GM18508 (cell line): ENCODE measurements around the gene BPIFB1.

Experiments used
- ATAC-seq: cut with Tn5 transposase; IDR thresholded peaks from one replicate; pipeline ENCODE4 v1.9.1; 2021; ENCODE audit warnings: moderate number of reproducible peaks; ENCODE audit not compliant: insufficient read depth, unreplicated experiment

Gene BPIFB1

GRCh38 chr20:33320006-33320405, 37.0 kb downstream of the BPIFB1 start:
- no peak for ATAC-seq

GRCh38 chr20:33322456-33322855, 39.4 kb downstream of the BPIFB1 start:
- ATAC-seq = no peak

GRCh38 chr20:33323236-33323635, 40.2 kb downstream of the BPIFB1 start:
- no peak for ATAC-seq

GRCh38 chr20:33325350-33325749, 42.3 kb downstream of the BPIFB1 start:
- ATAC-seq = no peak

- no peak for ATAC-seq
Measured at GRCh38 chr20:33328157-33329137, 45.4 kb downstream of the BPIFB1 start.

- no peak for ATAC-seq
Measured at GRCh38 chr20:33332905-33333456, 50.0 kb downstream of the BPIFB1 start.

- no peak for ATAC-seq
Measured at GRCh38 chr20:33333616-33334015, 50.6 kb downstream of the BPIFB1 start.

GRCh38 chr20:33334111-33334510, 51.1 kb downstream of the BPIFB1 start:
- ATAC-seq = no peak

GRCh38 chr20:33336375-33336774, 53.4 kb downstream of the BPIFB1 start:
- ATAC-seq = no peak

- no peak for ATAC-seq
Measured at GRCh38 chr20:33337119-33337518, 54.1 kb downstream of the BPIFB1 start.

- no peak for ATAC-seq
Measured at GRCh38 chr20:33337531-33338165, 54.6 kb downstream of the BPIFB1 start.

- no peak for ATAC-seq
Measured at GRCh38 chr20:33338467-33339258, 55.6 kb downstream of the BPIFB1 start.

- no peak for ATAC-seq
Measured at GRCh38 chr20:33339515-33340058, 56.6 kb downstream of the BPIFB1 start.

GRCh38 chr20:33343521-33343920, 60.5 kb downstream of the BPIFB1 start:
- no peak for ATAC-seq

GRCh38 chr20:33345342-33345741, 62.3 kb downstream of the BPIFB1 start:
- no peak for ATAC-seq

- ATAC-seq = no peak
Measured at GRCh38 chr20:33348136-33348937, 65.3 kb downstream of the BPIFB1 start.

GRCh38 chr20:33349493-33349892, 66.5 kb downstream of the BPIFB1 start:
- ATAC-seq = no peak

- no peak for ATAC-seq
Measured at GRCh38 chr20:33351696-33352095, 68.7 kb downstream of the BPIFB1 start.

- no peak for ATAC-seq
Measured at GRCh38 chr20:33352258-33353012, 69.4 kb downstream of the BPIFB1 start.
